ENCODE measurements around the gene NKG7.

DNA sequence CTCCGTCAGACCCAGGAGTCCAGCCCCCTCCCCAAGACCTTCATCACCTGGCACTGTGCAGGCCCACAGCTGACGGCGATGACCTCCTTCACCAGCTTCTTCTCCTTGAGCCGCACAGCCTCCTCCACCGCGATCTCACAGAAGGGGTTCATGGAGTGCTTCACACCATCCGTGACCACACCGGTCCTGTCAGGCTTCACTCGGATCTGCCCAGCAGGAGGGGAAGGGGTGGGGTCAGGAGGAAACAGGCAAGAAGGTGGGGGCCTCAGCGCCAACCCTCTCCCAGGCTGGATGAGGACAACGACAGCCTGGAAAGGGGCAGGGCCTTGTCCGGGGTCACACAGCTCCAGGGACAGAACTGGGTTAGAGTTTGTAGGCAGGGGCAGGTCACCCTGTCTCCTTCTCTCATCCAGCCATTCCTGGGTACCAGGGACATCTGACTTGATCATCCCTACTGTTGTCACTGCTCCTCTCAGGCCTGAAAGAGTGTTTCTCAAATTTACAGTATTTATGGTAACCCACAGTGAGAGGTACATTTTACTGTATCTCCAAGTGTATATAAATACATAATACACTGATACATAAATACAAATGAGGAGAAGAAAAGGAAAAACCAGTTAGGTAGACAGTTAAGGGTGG lies 18.2 kb downstream of the NKG7 start:
- TF ChIP-seq, protein P1, sequence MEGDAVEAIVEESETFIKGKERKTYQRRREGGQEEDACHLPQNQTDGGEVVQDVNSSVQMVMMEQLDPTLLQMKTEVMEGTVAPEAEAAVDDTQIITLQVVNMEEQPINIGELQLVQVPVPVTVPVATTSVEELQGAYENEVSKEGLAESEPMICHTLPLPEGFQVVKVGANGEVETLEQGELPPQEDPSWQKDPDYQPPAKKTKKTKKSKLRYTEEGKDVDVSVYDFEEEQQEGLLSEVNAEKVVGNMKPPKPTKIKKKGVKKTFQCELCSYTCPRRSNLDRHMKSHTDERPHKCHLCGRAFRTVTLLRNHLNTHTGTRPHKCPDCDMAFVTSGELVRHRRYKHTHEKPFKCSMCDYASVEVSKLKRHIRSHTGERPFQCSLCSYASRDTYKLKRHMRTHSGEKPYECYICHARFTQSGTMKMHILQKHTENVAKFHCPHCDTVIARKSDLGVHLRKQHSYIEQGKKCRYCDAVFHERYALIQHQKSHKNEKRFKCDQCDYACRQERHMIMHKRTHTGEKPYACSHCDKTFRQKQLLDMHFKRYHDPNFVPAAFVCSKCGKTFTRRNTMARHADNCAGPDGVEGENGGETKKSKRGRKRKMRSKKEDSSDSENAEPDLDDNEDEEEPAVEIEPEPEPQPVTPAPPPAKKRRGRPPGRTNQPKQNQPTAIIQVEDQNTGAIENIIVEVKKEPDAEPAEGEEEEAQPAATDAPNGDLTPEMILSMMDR (IDR thresholded peaks at IDR 0.05): no peak
- no peak for TF ChIP-seq POLR2AphosphoS5 (IDR thresholded peaks at IDR 0.05)

Data from breast epithelium (tissue), 3 donors.